Esophagus muscularis mucosa (tissue), 3 donors: ENCODE results near the gene PLXNA1.

Experiments used
- POLR2A ChIP-seq: fragments of 450-650 bp; IDR thresholded peaks from one replicate; pipeline ENCODE4 v1.6.1; 2017; ENCODE audit warnings: antibody characterized with exemption, moderate library complexity, mild to moderate bottlenecking, low read depth
- POLR2AphosphoS5 ChIP-seq, 2 donors: sonication (generic); formaldehyde crosslinking; IDR thresholded peaks; one replicate each; pipeline ENCODE4 v1.6.1; 2017; ENCODE audit warnings: antibody characterized with exemption in 2 of 2
- TF ChIP-seq, protein P1 (sequence below), 3 experiments: fragments of 200-600 bp in 2 of 3; fragments of 450-650 bp in 1 of 3; sonication (generic) in 2 of 3; IDR thresholded peaks; one replicate each; pipeline ENCODE4 v1.5.1; 2017 to 2019; ENCODE audit warnings: antibody characterized with exemption in 3 of 3, mild to moderate bottlenecking in 2 of 3, moderate library complexity in 1 of 3

DNA sequence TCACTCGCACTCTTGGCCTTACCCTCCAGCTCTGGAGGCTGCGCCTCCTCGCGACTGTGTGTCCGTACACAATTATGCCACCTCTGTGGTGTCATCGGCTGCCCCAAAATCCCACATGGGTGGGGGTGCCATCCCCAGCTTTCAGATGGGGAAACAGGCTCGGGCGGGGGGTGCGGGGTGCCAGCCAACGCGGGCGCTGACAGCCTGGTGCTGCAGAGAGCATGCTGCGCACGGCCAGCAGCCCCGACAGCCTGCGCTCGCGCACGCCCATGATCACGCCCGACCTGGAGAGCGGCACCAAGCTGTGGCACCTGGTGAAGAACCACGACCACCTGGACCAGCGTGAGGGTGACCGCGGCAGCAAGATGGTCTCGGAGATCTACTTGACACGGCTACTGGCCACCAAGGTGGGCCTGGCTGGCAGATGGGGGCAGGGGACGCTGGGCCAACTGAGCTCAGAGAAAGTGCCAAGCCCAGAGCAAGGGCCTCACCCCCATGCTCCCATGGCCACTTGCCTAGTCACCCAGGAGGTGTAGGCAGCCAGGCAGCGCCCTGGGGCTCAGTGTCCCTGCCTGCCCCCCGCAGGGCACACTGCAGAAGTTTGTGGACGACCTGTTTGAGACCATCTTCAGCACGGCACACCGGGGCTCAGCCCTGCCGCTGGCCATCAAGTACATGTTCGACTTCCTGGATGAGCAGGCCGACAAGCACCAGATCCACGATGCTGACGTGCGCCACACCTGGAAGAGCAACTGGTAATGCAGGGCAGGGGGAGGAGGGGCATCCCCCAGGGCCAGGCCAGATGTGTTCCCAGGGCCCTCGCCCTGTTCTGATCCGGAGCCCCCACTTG, 47.0 kb downstream of the PLXNA1 start:
- TF ChIP-seq, protein P1, sequence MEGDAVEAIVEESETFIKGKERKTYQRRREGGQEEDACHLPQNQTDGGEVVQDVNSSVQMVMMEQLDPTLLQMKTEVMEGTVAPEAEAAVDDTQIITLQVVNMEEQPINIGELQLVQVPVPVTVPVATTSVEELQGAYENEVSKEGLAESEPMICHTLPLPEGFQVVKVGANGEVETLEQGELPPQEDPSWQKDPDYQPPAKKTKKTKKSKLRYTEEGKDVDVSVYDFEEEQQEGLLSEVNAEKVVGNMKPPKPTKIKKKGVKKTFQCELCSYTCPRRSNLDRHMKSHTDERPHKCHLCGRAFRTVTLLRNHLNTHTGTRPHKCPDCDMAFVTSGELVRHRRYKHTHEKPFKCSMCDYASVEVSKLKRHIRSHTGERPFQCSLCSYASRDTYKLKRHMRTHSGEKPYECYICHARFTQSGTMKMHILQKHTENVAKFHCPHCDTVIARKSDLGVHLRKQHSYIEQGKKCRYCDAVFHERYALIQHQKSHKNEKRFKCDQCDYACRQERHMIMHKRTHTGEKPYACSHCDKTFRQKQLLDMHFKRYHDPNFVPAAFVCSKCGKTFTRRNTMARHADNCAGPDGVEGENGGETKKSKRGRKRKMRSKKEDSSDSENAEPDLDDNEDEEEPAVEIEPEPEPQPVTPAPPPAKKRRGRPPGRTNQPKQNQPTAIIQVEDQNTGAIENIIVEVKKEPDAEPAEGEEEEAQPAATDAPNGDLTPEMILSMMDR (IDR thresholded peaks at IDR 0.05), result no peak
- TF ChIP-seq POLR2A (no peak), POLR2AphosphoS5 (IDR thresholded peaks at IDR 0.05) (no peak)
